Stimulated activated CD4-positive, alpha-beta T cell treated with anti-CD3 and anti-CD28 coated beads, Interleukin-12 subunit alpha, Interleukin-12 subunit beta, amount 100 ng/mL, for 48 hours (primary cell): ENCODE data around the gene SMPDL3B.

ENCODE experiments used
- DNase-seq, 3 donors: peaks; one replicate each; pipeline ENCODE4 v3.0.0-alpha.2; 2020; ENCODE audit warnings: low read depth in 2 of 3, low spot score in 1 of 3

SMPDL3B gene, protein sequence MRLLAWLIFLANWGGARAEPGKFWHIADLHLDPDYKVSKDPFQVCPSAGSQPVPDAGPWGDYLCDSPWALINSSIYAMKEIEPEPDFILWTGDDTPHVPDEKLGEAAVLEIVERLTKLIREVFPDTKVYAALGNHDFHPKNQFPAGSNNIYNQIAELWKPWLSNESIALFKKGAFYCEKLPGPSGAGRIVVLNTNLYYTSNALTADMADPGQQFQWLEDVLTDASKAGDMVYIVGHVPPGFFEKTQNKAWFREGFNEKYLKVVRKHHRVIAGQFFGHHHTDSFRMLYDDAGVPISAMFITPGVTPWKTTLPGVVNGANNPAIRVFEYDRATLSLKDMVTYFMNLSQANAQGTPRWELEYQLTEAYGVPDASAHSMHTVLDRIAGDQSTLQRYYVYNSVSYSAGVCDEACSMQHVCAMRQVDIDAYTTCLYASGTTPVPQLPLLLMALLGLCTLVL

DNA sequence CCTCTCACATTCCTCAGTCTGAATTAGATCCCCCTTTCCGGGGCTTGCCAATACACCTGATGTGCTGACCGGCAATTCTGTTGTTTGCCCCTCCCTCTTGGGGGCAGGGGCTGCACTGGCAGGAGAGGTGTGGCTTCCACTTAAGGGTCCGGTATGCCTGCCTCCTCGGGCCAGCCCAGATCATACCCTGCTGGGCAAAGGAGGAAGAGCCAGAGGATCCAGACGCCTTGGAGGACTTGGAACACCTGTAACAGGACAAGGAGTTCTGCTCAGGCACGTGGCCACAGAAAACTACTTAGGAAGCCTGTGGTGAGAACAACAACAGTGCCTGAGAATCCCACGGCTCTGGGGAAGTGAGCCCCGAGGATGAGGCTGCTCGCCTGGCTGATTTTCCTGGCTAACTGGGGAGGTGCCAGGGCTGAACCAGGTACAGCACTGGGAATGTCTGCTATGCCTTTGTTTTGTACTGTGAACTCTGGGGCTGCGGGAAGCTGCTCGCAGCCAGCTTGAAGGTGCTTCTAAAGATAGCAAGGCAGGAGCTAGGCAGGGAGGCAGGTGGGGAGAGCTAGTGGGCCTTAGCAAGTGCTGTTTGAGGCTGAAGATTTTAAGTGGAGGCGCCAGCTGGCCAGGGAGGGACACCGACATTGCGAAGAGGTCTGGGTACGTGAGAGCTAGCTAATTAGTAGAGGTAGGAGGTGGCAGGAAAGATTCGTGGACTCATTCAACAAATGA is at the start of gene SMPDL3B:
Gene SMPDL3B, plus strand, starts transcription at position 183 of the 732 bp plus-strand sequence. Its CDS starts 184 bp downstream, at position 367.
- no peak for DNase-seq

DNA sequence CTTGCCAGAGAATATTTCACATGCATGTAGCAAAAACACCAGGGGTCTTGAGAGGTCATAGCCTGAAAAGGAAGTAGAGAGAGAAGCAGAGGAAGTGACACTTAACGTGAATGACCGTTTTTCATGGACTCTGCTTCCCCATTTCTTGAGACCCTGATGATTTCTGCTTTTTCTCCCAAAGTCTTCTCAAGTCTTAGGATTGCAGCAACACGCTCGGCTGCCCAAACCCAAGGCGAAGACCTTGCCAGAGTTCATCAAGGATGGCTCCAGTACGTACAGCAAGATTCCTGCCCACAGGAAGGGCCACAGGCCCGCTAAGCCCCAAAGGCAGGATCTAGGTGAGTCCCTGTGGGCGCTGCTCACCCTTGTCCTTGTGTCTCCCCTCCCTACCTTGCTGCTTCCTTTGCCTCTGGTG is 49.7 kb upstream of the SMPDL3B start:
- no peak for DNase-seq

DNA sequence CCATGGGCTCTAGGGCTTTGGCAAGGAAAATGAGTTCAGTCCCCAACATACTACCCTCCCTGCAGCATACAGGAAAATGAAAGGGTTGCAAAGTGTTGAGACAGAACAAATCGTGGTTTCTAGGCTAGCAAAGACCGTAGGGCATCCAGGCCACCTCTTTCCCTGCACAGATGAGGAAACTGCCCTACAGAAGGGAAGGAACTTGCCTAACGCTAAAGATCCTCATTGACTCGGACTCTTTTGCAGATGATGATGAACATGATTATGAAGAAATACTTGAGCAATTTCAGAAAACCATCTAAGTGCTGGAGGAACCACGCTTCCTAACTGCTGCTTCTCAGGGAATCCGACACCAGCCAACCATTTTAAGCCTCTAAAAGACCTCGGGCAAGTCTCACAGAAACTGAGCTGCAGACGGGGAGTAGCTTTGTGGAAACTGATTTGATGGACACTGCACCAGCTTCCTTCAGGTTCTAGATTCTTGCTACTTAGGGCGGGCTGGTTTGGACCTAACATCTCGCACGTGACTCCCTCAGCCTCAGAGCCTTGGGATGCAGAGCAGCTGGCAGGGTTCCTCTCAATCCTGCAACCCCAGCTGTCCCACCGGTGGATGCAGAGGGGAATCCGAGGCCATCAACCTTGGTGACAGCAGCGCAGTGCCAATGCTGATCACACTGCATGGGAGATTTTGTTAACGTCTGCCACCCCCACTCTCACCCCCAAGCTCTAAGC is 49.0 kb upstream of the SMPDL3B start:
- DNase-seq, result no peak

GRCh38 chr1:27886353-27886679 is 48.5 kb upstream of the SMPDL3B start:
- no peak for DNase-seq

DNA sequence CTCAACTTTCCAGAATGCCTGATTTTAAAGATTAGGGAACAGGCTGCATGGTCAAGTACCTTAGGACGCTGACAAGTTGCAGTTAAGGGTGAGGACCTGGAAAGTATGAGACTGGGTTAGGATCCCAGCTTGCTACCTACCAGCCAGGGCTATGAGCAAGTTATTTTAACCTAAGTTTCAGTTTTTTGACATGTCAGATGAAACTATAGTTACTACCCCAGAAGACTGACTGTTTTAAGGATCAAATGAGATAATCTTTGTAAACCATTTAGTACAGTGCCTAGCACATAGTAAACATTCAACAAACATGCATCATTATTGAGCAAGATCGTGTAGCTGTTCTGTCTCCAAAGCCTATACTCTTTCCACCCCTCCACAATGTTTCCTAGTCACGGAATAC is 48.1 kb upstream of the SMPDL3B start:
- no peak for DNase-seq

GRCh38 chr1:27887215-27888021 is 47.4 kb upstream of the SMPDL3B start:
- no peak for DNase-seq

DNA sequence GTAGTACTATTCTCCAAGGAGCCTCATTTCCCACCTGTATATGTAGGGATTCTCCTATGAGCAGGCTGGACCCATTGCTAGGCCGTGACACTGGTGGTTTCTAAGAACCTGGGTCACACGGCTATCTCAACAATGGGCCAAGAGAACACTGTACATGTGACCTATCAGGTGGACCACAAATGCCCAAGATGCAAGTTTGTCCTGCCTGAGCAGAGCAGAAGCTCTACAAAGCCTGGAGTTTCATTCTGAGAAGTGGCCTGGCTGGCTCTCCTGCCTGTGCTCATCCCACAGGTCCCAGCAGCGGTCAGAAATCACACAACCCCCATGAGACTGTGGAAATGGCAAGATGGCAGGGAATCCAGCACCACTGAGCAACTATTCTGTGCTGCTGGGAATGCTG is 45.3 kb upstream of the SMPDL3B start:
- no peak for DNase-seq

- no peak for DNase-seq
Measured at GRCh38 chr1:27891196-27891889, 43.5 kb upstream of the SMPDL3B start.

DNA sequence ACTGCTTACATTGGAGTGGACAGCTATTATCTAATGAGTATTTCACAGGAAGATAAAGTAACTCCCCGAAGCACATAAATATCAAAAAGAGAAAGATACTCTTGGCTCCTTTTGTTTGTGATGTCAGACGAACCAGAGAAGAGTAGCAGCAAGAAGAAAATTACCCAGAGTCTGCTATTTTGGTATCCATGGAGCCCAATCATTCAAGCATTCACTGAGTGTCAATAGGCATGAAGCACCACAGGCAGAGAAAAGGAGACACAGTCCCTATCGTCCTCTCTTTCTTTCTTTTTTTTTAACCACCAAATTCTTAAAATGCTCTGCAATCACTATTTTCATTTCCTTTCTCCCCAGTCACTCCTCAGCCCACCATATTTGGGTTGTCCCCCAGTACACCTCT is 40.3 kb upstream of the SMPDL3B start:
- no peak for DNase-seq

DNA sequence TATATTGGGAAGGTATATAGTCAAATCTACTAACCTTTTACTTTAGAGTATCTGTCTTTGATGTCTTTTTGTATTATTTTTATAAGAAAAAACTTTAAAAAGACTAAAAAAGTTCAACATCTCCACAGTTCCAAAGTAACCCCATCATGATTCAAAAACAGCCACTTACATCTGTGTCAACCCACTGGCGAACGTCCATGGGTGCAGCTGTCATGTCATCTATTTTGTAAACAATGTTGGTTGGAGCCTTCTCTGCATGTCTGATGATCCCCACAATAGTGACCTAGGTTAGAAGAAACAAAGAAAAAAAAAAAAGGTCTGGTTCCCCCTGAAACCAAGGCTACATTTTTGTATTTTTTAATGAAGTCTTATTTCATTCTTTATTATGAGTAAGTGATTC is 28.0 kb upstream of the SMPDL3B start:
- no peak for DNase-seq

- DNase-seq, result peak in 1 of 3 donors; percentile 40
Measured at GRCh38 chr1:27912429-27912828, 22.4 kb upstream of the SMPDL3B start.

GRCh38 chr1:27915082-27915575 is 19.7 kb upstream of the SMPDL3B start:
- no peak for DNase-seq

- DNase-seq, result no peak
Measured at GRCh38 chr1:27922272-27922671, 12.5 kb upstream of the SMPDL3B start.

GRCh38 chr1:27928216-27928954 is 6.4 kb upstream of the SMPDL3B start:
- no peak for DNase-seq

- no peak for DNase-seq
Measured at GRCh38 chr1:27931184-27931583, 3.6 kb upstream of the SMPDL3B start.

DNA sequence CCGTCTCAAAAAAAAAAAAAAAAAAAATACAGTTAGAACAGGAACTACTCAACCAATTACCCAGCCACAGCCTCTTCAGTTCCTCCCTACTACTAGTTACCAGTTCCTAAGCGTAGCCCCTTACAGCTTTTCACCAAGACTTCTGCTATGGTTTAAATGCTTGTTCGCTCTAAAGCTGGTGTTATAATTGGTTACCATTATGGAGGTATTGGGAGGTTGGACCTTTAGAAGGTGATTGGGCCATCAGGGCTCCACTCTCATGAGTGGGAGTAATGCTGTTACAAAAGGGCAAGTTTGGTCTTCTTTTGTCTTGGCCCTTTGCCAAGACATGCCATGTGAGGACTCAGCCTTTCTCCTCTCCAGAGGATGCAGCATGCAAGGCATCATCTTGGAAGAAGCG is 3.0 kb upstream of the SMPDL3B start:
- DNase-seq, result no peak

GRCh38 chr1:27935721-27936120 is 921 bp downstream of the SMPDL3B start:
- no peak for DNase-seq

DNA sequence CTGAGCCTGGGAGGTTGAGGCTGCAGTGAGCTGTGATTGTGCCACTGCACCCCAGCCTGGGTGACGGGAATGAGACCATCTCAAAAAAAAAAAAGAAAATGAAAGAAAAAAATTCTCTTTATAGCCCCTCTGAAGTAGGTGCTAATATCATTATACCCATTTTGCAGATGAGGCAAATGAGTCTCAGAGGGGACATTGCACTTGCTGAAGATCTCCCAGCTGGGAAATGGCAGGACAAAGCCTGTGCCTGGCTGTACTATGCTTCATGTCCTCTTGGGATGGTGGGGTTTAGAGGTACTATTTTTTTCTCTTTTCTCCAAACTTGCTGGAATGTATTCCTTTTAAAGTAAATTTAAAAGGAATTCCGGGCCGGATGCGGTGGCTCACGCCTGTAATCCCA is 1.6 kb downstream of the SMPDL3B start:
- DNase-seq, result no peak

GRCh38 chr1:27937524-27937836 is 2.7 kb downstream of the SMPDL3B start:
- DNase-seq, result no peak

- DNase-seq, result no peak
Measured at GRCh38 chr1:27938488-27938887, 3.7 kb downstream of the SMPDL3B start.
